ENCODE results near the gene ANKRD53.

ANKRD53 gene

DNA sequence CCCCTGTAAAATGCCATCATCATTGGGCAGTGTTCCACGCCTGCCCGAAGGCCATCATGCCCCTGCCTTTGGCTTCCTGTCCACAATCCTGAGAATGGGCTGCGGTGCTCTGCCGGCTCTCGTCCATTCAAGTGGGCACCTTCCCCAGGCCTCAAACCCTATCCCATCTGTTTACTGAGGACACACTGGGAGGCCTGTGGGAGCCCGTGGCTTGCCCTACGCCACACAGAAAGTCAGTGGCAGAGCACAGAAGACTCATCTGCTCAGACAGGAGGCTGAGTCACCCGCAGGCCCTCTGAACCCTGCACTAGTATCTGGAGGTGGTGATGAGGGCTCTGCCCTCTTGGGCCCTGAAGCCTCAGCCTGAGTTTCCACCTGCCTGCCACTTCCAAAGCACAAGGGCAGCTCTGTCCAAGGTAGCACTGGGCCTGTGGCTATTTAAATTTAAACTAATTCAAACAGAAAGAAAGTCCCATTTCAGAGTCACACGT is 19.1 kb upstream of the ANKRD53 start:
- Histone ChIP-seq H3K4me3 (ENCODE audit: severe bottlenecking) (no peak overlapping the region), H3K4me1 (ENCODE audit: insufficient read depth, poor library complexity, severe bottlenecking) (no peaks in the 10 kb centered on the region), H3K36me3 (ENCODE audit: low read depth) (no peaks in the 10 kb centered on the region), H3K9me3 (ENCODE audit: severe bottlenecking) (no peaks in the 10 kb centered on the region), H3K27ac (ENCODE audit: poor library complexity, severe bottlenecking) (no peak overlapping the region), H3K27me3 (ENCODE audit: insufficient read depth, poor library complexity, severe bottlenecking) (peaks cover 25% of the 10 kb centered on the region)
- DNase-seq (ENCODE audit: low spot score): no peak
- TF ChIP-seq, protein P1, sequence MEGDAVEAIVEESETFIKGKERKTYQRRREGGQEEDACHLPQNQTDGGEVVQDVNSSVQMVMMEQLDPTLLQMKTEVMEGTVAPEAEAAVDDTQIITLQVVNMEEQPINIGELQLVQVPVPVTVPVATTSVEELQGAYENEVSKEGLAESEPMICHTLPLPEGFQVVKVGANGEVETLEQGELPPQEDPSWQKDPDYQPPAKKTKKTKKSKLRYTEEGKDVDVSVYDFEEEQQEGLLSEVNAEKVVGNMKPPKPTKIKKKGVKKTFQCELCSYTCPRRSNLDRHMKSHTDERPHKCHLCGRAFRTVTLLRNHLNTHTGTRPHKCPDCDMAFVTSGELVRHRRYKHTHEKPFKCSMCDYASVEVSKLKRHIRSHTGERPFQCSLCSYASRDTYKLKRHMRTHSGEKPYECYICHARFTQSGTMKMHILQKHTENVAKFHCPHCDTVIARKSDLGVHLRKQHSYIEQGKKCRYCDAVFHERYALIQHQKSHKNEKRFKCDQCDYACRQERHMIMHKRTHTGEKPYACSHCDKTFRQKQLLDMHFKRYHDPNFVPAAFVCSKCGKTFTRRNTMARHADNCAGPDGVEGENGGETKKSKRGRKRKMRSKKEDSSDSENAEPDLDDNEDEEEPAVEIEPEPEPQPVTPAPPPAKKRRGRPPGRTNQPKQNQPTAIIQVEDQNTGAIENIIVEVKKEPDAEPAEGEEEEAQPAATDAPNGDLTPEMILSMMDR (IDR thresholded peaks at IDR 0.05; ENCODE audit: poor library complexity, severe bottlenecking): no peak
- ATAC-seq (ENCODE audit: low read depth): no peak

DNA sequence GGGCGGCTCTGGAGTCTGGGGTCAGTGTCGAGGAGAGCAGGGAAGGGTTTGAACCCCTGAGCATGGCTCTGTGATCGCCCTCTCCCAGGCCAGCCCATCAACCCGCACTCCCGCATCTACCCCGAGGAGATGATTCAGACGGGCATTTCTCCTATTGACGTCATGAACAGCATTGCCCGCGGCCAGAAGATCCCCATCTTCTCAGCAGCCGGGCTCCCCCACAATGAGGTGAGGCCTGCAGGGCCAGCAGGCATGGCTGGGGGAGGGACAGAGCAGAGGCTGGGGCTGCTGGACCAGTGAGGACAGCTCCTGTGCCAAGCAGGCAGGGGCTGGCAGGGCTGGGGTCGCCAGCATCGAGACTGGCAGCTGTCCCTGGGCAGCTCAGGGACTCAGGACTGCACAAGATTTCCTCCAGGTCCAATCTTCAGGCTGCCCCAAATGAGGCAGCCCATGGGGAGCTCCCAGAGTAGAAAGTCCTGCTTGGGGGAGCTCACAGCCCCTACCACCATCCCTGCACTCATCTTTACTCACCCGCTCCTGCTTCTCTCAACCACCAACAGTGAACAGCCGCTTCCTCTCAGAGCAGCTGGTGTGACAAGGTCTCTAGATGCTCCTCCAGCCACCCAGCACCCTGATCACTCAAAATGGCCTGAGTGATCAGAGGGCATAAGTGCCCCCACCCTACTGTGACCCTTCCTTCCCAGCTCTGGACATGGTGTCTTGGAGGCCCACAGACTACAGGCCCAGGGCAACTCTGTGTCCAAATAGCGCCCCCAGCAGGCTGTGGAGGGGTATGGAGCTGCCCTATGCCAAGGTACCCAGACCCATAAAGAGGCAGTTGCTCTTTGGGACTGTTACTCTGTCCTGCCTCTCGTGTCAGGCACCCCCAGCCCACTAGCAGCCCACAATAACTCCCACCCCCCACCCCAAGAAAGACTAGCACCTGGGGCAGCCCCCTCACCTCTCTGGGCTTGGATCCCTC is 18.3 kb upstream of the ANKRD53 start:
- DNase-seq (ENCODE audit: low spot score): no peak
- H3K27ac ChIP-seq (ENCODE audit: poor library complexity, severe bottlenecking): no peak overlapping the region
- no peak overlapping the region for H3K4me3 ChIP-seq (ENCODE audit: severe bottlenecking)
- peaks cover 24% of the 10 kb centered on the region for H3K27me3 ChIP-seq (ENCODE audit: insufficient read depth, poor library complexity, severe bottlenecking)
- H3K9me3 ChIP-seq (ENCODE audit: severe bottlenecking): no peaks in the 10 kb centered on the region
- ATAC-seq (ENCODE audit: low read depth): no peak
- no peaks in the 10 kb centered on the region for H3K36me3 ChIP-seq (ENCODE audit: low read depth)
- H3K4me1 ChIP-seq (ENCODE audit: insufficient read depth, poor library complexity, severe bottlenecking): no peaks in the 10 kb centered on the region
- TF ChIP-seq, protein P1 (IDR thresholded peaks at IDR 0.05; ENCODE audit: poor library complexity, severe bottlenecking): no peak

DNA sequence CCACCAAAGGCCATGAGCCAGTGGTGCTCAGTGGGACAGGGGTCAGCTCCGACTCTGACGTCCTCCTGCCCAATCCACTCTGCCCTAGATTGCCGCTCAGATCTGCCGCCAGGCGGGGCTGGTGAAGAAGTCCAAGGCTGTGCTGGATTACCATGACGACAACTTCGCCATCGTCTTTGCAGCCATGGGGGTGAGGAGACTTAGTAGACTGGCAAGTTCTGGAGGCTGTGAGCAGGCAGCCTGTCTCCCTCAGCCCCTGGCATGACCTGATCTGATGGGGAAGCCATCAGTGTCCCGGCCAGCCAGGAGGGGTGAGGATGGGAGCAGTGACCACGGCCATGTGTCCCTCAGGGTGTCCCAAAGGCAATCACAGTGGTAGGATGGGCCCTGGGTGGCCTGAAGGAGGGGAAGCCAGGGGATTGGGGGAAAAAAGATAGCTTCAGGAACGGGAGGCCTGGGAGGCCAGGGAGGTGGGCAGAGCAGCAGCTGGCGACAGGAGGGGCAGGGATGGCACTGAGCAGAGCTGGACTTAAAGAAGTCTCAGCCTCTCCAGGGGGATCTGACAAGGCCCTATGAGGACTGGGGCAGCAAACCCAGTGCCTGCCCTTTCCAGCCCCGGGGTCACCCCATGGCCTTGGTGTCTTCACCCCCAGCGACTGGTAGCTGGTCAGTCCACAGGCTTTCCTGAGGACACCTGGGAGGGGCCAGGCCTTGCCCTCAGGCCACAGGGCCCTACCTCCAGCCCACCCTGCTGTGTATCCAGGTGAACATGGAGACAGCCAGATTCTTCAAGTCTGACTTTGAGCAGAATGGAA is 17.4 kb upstream of the ANKRD53 start:
- Histone ChIP-seq H3K4me1 (ENCODE audit: insufficient read depth, poor library complexity, severe bottlenecking) (no peaks in the 10 kb centered on the region), H3K36me3 (ENCODE audit: low read depth) (no peaks in the 10 kb centered on the region), H3K27me3 (ENCODE audit: insufficient read depth, poor library complexity, severe bottlenecking) (peaks cover 20% of the 10 kb centered on the region), H3K27ac (ENCODE audit: poor library complexity, severe bottlenecking) (no peak overlapping the region), H3K9me3 (ENCODE audit: severe bottlenecking) (no peaks in the 10 kb centered on the region), H3K4me3 (ENCODE audit: severe bottlenecking) (no peak overlapping the region)
- DNase-seq (ENCODE audit: low spot score): no peak
- TF ChIP-seq, protein P1 (IDR thresholded peaks at IDR 0.05; ENCODE audit: poor library complexity, severe bottlenecking): no peak
- ATAC-seq (ENCODE audit: low read depth): no peak

DNA sequence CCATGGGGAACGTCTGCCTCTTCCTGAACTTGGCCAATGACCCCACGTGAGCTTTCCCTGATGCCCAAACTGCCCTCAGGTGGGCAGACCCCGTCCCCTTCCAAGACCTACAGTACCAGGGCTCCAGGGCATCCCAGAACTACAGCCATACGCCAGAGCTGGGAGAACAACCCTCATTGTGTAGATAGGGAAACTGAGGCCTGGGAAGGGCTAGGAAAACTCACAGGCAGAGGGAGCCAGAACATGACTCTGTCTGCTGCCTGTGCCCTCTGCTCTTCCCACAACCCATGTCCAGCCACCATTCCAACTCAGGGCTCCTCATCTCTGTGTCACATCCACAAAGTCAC is 16.8 kb upstream of the ANKRD53 start:
- H3K36me3 ChIP-seq (ENCODE audit: low read depth): no peaks in the 10 kb centered on the region
- no peak overlapping the region for H3K4me3 ChIP-seq (ENCODE audit: severe bottlenecking)
- H3K27me3 ChIP-seq (ENCODE audit: insufficient read depth, poor library complexity, severe bottlenecking): peaks cover 17% of the 10 kb centered on the region
- ATAC-seq (ENCODE audit: low read depth) (no peak), DNase-seq (ENCODE audit: low spot score) (no peak)
- no peak overlapping the region for H3K27ac ChIP-seq (ENCODE audit: poor library complexity, severe bottlenecking)
- no peaks in the 10 kb centered on the region for H3K4me1 ChIP-seq (ENCODE audit: insufficient read depth, poor library complexity, severe bottlenecking)
- TF ChIP-seq, protein P1 (IDR thresholded peaks at IDR 0.05; ENCODE audit: poor library complexity, severe bottlenecking): no peak
- H3K9me3 ChIP-seq (ENCODE audit: severe bottlenecking): no peaks in the 10 kb centered on the region
